ENCODE results near the gene ABHD16B.

ABHD16B gene

GRCh38 chr20:63861365-63861934 lies at the start of gene ABHD16B:
Gene ABHD16B (plus strand): TSS chr20:63861498. CDS start chr20:63861541, 43 bp downstream.
- no peak for DNase-seq

- DNase-seq, result no peak
These were observed 46.2 kb upstream of the ABHD16B start for GRCh38 chr20:63814891-63815614.

GRCh38 chr20:63815615-63816253 lies 45.6 kb upstream of the ABHD16B start:
- DNase-seq, result no peak

- no peak for DNase-seq
These were observed 41.9 kb upstream of the ABHD16B start for GRCh38 chr20:63819224-63819921.

GRCh38 chr20:63821811-63822210 lies 39.5 kb upstream of the ABHD16B start:
- DNase-seq, result no peak

- no peak for DNase-seq
These were observed 39.0 kb upstream of the ABHD16B start for GRCh38 chr20:63822276-63822696.

GRCh38 chr20:63823691-63824311 lies 37.5 kb upstream of the ABHD16B start:
- DNase-seq, result no peak

- DNase-seq, result no peak
These were observed 35.8 kb upstream of the ABHD16B start for GRCh38 chr20:63825331-63826118.

GRCh38 chr20:63826753-63827152 lies 34.5 kb upstream of the ABHD16B start:
- DNase-seq, result no peak

- DNase-seq, result no peak
These were observed 33.2 kb upstream of the ABHD16B start for GRCh38 chr20:63828124-63828523.

GRCh38 chr20:63828545-63828944 lies 32.8 kb upstream of the ABHD16B start:
- DNase-seq, result no peak

- DNase-seq, result no peak
These were observed 32.3 kb upstream of the ABHD16B start for GRCh38 chr20:63828951-63829350.

GRCh38 chr20:63829603-63829944 lies 31.7 kb upstream of the ABHD16B start:
- no peak for DNase-seq

- DNase-seq, result no peak
These were observed 31.1 kb upstream of the ABHD16B start for GRCh38 chr20:63829945-63830835.

- DNase-seq, result no peak
These were observed 30.3 kb upstream of the ABHD16B start, which contains the start of gene ZBTB46 for GRCh38 chr20:63830841-63831588. Gene ZBTB46 (minus strand): TSS chr20:63831264. CDS start chr20:63790757, 40,507 bp downstream.

- no peak for DNase-seq
These were observed 29.7 kb upstream of the ABHD16B start for GRCh38 chr20:63831646-63831992.

GRCh38 chr20:63831993-63832686 lies 29.2 kb upstream of the ABHD16B start:
- no peak for DNase-seq

GRCh38 chr20:63833776-63834490 lies 27.4 kb upstream of the ABHD16B start:
- no peak for DNase-seq

- DNase-seq, result no peak
These were observed 26.8 kb upstream of the ABHD16B start for GRCh38 chr20:63834491-63834880.

Data from NCI-H1092 treated with DMSO at 0.1 percent for 48 hours (cell line).